Measurements from ENCODE around the gene FBXO42. TPM values are rescaled to one million over a fixed set of nuclear protein-coding genes. Genes with fewer than 3 reads are reported as not detected.

The FBXO42 gene
- total and polyA plus RNA-seq, 2 of the 13 experiments (the other 11 are each of a cell fraction or from before 2014, with no cell fraction given) = 7.6 to 17.5 TPM

DNA sequence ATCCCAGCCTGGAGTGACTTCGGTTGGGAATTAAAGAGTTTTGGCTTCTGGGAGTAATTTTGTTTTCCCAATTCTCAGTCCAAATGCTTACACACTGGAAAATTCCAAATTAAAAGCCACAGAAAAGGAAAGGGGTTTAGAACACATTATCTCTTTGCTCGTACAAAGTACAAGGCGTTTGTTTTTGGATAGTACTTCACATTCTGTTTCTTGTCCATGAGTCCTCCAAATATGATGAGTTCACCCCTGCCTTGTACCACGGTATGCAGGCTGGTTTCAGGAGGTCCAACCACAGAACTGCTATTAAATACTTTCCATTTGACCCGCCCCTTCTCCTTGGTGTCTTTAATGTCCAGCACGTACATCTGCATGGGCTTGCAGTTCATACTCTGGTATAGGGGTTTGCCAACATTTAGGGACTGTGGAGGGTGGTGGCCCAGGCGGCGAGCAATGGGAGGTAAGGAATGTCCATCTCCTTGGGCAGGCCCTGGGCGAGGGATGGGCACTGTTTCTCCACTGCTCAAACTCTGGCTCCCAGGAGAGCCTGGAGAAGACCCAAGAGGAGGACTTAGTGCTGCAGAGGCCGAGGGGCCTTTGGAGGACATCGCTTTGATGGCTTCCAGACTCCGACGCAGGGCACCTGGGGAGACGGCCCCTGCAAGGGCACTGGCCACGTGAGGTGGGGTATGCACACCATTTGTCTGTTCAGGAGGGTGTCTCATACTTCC, 101.6 kb downstream of the FBXO42 start:
- Histone ChIP-seq H3K79me2 (ENCODE audit: insufficient read depth, low read length) (no peaks in the 10 kb centered on the region), H3K27ac (ENCODE audit: extremely low read length, insufficient read depth, low read length) (no peak overlapping the region), H3K4me1 (ENCODE audit: insufficient read depth, low read length) (peaks cover 6% of the 10 kb centered on the region; the same call in 1 of the 2 replicates), H4K20me1 (ENCODE audit: insufficient read depth, low read length) (no peaks in the 10 kb centered on the region), H3K4me3 (replicated peaks in 1 of 3; ENCODE audit: insufficient read depth in 1 of 3, low read depth in 2 of 3, low read length in 3 of 3) (no peak overlapping the region), H2AFZ (ENCODE audit: low read length) (no peak overlapping the region), H3K36me3 (replicated peaks in 1 of 2; ENCODE audit: control insufficient read depth in 1 of 2, insufficient read depth in 2 of 2, low read length in 2 of 2) (peaks cover 14 to 63% of the 10 kb centered on the region in 2 experiments), H3K27me3 (ENCODE audit: control insufficient read depth in 1 of 2, insufficient read depth in 2 of 2, low read length in 2 of 2) (no peaks in the 10 kb centered on the region), H3K4me2 (ENCODE audit: low read depth, low read length) (no peak overlapping the region), H3K9ac (ENCODE audit: insufficient read depth, low read depth, low read length) (no peak overlapping the region), H3K9me3 (ENCODE audit: low read length) (no peaks in the 10 kb centered on the region)
- FAIRE-seq = no peak
- intact Hi-C loops (cut with micrococcal nuclease; ENCODE audit: unreplicated experiment) (no loop called here), in situ Hi-C loops (cut with HindIII; ENCODE audit: extremely low pct_ligation_motif_present, low pct_unique_long_range_greater_than_20kb) (no loop called here)
- BruUV-seq (replicated peaks) = no TSS peak
- WGBS (ENCODE audit: low lambda C conversion rate) = 90% methylated on average over 10 of the region's 15 CpGs
- ChIA-PET CTCF (ENCODE audit: low intra/inter-chr PET ratio, low total read pairs) (no interaction called here), POLR2A (no interaction called here)
- DNase-seq (ENCODE audit: low spot score) = no peak
- no peak for ATAC-seq
- TF ChIP-seq SAP130 (CRISPR knock-in tag; IDR thresholded peaks at IDR 0.05; ENCODE audit: low read depth) = no peak
- TF ChIP-seq, protein P1, sequence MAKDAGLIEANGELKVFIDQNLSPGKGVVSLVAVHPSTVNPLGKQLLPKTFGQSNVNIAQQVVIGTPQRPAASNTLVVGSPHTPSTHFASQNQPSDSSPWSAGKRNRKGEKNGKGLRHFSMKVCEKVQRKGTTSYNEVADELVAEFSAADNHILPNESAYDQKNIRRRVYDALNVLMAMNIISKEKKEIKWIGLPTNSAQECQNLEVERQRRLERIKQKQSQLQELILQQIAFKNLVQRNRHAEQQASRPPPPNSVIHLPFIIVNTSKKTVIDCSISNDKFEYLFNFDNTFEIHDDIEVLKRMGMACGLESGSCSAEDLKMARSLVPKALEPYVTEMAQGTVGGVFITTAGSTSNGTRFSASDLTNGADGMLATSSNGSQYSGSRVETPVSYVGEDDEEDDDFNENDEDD (CRISPR knock-in tag; IDR thresholded peaks at IDR 0.05; ENCODE audit: borderline replicate concordance) = no peak
- TF ChIP-seq HMG20A (CRISPR knock-in tag; IDR thresholded peaks at IDR 0.05; ENCODE audit: borderline replicate concordance) = no peak
- no peak for TF ChIP-seq ZNF263 (CRISPR knock-in tag; IDR thresholded peaks at IDR 0.05)
- TF ChIP-seq, protein P2, sequence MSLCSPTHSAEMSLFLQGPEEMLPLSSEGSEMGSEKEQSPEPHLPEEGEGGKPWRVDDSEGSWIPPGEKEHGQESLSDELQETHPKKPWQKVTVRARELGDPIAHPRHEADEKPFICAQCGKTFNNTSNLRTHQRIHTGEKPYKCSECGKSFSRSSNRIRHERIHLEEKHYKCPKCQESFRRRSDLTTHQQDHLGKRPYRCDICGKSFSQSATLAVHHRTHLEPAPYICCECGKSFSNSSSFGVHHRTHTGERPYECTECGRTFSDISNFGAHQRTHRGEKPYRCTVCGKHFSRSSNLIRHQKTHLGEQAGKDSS (CRISPR knock-in tag; IDR thresholded peaks at IDR 0.05; ENCODE audit: borderline replicate concordance, low read depth) = no peak
- TF ChIP-seq, protein P3, sequence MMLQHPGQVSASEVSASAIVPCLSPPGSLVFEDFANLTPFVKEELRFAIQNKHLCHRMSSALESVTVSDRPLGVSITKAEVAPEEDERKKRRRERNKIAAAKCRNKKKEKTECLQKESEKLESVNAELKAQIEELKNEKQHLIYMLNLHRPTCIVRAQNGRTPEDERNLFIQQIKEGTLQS (CRISPR knock-in tag; IDR thresholded peaks at IDR 0.05) = no peak
- TF ChIP-seq NPAS2 (CRISPR knock-in tag; IDR thresholded peaks at IDR 0.05; ENCODE audit: borderline replicate concordance) = no peak
- TF ChIP-seq, protein P4, sequence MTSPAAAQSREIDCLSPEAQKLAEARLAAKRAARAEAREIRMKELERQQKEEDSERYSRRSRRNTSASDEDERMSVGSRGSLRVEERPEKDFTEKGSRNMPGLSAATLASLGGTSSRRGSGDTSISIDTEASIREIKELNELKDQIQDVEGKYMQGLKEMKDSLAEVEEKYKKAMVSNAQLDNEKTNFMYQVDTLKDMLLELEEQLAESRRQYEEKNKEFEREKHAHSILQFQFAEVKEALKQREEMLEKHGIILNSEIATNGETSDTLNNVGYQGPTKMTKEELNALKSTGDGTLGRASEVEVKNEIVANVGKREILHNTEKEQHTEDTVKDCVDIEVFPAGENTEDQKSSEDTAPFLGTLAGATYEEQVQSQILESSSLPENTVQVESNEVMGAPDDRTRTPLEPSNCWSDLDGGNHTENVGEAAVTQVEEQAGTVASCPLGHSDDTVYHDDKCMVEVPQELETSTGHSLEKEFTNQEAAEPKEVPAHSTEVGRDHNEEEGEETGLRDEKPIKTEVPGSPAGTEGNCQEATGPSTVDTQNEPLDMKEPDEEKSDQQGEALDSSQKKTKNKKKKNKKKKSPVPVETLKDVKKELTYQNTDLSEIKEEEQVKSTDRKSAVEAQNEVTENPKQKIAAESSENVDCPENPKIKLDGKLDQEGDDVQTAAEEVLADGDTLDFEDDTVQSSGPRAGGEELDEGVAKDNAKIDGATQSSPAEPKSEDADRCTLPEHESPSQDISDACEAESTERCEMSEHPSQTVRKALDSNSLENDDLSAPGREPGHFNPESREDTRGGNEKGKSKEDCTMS (CRISPR knock-in tag; conservative IDR thresholded peaks at IDR 0.05) = no peak
- TF ChIP-seq RARG (CRISPR knock-in tag; IDR thresholded peaks at IDR 0.05; ENCODE audit: low read depth) = no peak
- no peak for TF ChIP-seq ZNF790 (CRISPR knock-in tag; IDR thresholded peaks at IDR 0.05; ENCODE audit: borderline replicate concordance)
- TF ChIP-seq ZNF264 (CRISPR knock-in tag; IDR thresholded peaks at IDR 0.05) = no peak
